Left ventricle myocardium inferior (tissue), 1 donor: ENCODE results near the gene THOC5. TPM values are rescaled to one million over a fixed set of nuclear protein-coding genes. Genes with fewer than 3 reads are reported as not detected.

ENCODE experiments used
- DNase-seq: peaks from one replicate; pipeline ENCODE4 v3.0.0-alpha.2; 2020
- H3K27ac ChIP-seq: fragments of 200-600 bp; replicated peaks from 2 replicates; pipeline ENCODE4 v1.8.0; 2021
- H3K27me3 ChIP-seq: fragments of 200-600 bp; 2 replicates; pipeline ENCODE4 v1.8.0; 2021; ENCODE audit warnings: low read depth
- H3K36me3 ChIP-seq: fragments of 200-600 bp; 2 replicates; pipeline ENCODE4 v1.8.0; 2021
- H3K4me1 ChIP-seq: fragments of 200-600 bp; 2 replicates; pipeline ENCODE4 v1.8.0; 2021
- H3K4me3 ChIP-seq: fragments of 200-600 bp; 2 replicates; pipeline ENCODE4 v1.8.0; 2021; ENCODE audit warnings: mild to moderate bottlenecking, moderate library complexity
- H3K9me3 ChIP-seq: fragments of 200-600 bp; replicated peaks from 2 replicates; pipeline ENCODE4 v1.8.0; 2021
- CTCF ChIP-seq: fragments of 200-600 bp; IDR thresholded peaks from 2 replicates; pipeline ENCODE4 v1.8.0; 2021; ENCODE audit warnings: antibody characterized with exemption, mild to moderate bottlenecking, borderline replicate concordance
- intact Hi-C: fragments of 100-400 bp; cut with micrococcal nuclease; formaldehyde crosslinking; loops from one replicate; pipeline ENCODE4 v1.11.0; 2022
- total RNA-seq: library from RNA; stranded (reverse); fragmentation: NEBNext Ultra II Directional; extraction: Animal tissue kit (Norgen Biotek cat#: 25700); gene quantifications from one replicate; pipeline ENCODE4 v1.2.1, GENCODE V29; 2021
- donor health status: DM: no; HTN: yes; CAD: no; lungs with severe emphysema.

The THOC5 gene
- total RNA-seq, 1 donor from 2014 or later, result 39.3 TPM

GRCh38 chr22:29520851-29521250, 32.7 kb downstream of the THOC5 start:
- Histone ChIP-seq H3K4me1 (peaks cover 20% of the 10 kb centered on the region), H3K4me3 (no peak overlapping the region), H3K36me3 (peaks cover 93% of the 10 kb centered on the region), H3K27ac (no peak overlapping the region), H3K27me3 (no peaks in the 10 kb centered on the region), H3K9me3 (no peaks in the 10 kb centered on the region)
- intact Hi-C loops, result no loop called here
- no peak for TF ChIP-seq CTCF
- no peak for DNase-seq

DNA sequence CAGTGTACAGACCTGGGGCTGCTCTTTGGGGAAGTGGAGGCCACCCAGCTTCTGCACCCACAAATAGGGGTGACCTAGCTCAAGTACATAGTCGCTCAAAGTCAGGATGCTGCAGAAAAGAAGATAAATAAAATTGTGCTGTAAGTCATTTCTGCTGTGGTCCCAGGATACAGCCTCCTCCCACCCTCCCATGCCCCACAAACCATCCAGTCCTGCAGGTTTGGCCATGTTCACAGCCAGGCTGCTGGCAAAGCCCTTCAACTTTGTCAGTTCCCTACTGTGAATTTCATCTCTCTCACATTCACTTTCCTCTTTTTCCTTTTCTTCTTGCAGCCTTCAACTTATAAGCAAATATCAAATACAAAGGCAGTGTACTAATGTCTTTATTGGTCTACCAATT, 33.6 kb downstream of the THOC5 start:
- Histone ChIP-seq H3K4me1 (peaks cover 20% of the 10 kb centered on the region), H3K9me3 (no peaks in the 10 kb centered on the region), H3K27ac (no peak overlapping the region), H3K27me3 (no peaks in the 10 kb centered on the region), H3K36me3 (peaks cover 93% of the 10 kb centered on the region), H3K4me3 (no peak overlapping the region)
- DNase-seq, result no peak
- intact Hi-C loops, result loop anchor here (10.0 kb wide), 1 partner anchor 745 kb away; the partner anchor contains the start of gene CCDC117
- no peak for TF ChIP-seq CTCF

- TF ChIP-seq CTCF, result no peak
- Histone ChIP-seq H3K27me3 (no peaks in the 10 kb centered on the region), H3K4me1 (peaks cover 20% of the 10 kb centered on the region), H3K27ac (peak overlapping the region; percentile 79), H3K9me3 (no peaks in the 10 kb centered on the region), H3K36me3 (peaks cover 90% of the 10 kb centered on the region), H3K4me3 (no peak overlapping the region)
- intact Hi-C loops, result loop anchor here (10.0 kb wide), 1 partner anchor 744 kb away; the partner anchor contains the start of gene CCDC117
- no peak for DNase-seq
These were observed 35.1 kb downstream of the THOC5 start for GRCh38 chr22:29518427-29518826.

GRCh38 chr22:29517215-29517908, 36.2 kb downstream of the THOC5 start:
- H3K9me3 ChIP-seq, result no peaks in the 10 kb centered on the region
- H3K27me3 ChIP-seq, result no peaks in the 10 kb centered on the region
- intact Hi-C loops, result loop anchor here (10.0 kb wide), 1 partner anchor 743 kb away; the partner anchor contains the start of gene CCDC117
- no peak for TF ChIP-seq CTCF
- DNase-seq, result peak; percentile 26
- peak overlapping the region; percentile 79 for H3K27ac ChIP-seq
- no peak overlapping the region for H3K4me3 ChIP-seq
- H3K36me3 ChIP-seq, result peaks cover 88% of the 10 kb centered on the region
- H3K4me1 ChIP-seq, result peaks cover 20% of the 10 kb centered on the region

DNA sequence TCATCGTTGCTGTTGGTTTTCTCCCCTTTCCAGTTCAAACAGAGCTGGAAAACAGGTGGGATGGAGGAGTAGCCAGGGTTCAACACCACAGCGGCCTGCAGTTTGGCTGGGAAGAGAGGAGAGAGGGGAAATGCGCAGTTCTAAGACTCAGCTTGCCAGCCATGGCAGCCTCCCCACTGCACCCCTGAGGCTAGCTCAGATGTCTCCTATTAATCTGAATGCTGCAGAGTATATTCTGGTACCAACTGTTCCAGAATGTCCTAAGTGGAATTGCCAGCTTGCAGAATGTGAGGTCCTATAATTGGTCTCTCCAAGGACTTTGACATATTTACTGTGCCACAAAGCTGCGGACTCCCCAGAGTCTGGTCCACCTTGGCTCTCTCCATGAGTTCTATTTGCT, 41.5 kb downstream of the THOC5 start:
- H3K27ac ChIP-seq, result no peak overlapping the region
- no peaks in the 10 kb centered on the region for H3K9me3 ChIP-seq
- DNase-seq, result no peak
- intact Hi-C loops, result loop anchor here (10.0 kb wide), 1 partner anchor 737 kb away; the partner anchor contains the start of gene CCDC117
- peaks cover 91% of the 10 kb centered on the region for H3K36me3 ChIP-seq
- H3K4me3 ChIP-seq, result no peak overlapping the region
- TF ChIP-seq CTCF, result no peak
- no peaks in the 10 kb centered on the region for H3K27me3 ChIP-seq
- peaks cover 13% of the 10 kb centered on the region for H3K4me1 ChIP-seq
